Smooth muscle cell (in vitro differentiated cells): ENCODE results near the gene TFAP2A. TPM values are rescaled to one million over a fixed set of nuclear protein-coding genes. Genes with fewer than 3 reads are reported as not detected.

Experiments
- DNase-seq: peaks from one replicate; lab custom pipeline; 2025; ENCODE audit not compliant: unreplicated experiment; lab: John Stamatoyannopoulos, UW
- H2AFZ ChIP-seq: fragments of 200-600 bp; sonication (generic); 2 replicates; pipeline ENCODE4 v1.6.0; 2016; ENCODE audit warnings: antibody characterized with exemption, low read depth, mild to moderate bottlenecking
- H3F3A ChIP-seq: fragments of 200-600 bp; sonication (generic); 2 replicates; pipeline ENCODE4 v1.6.0; 2017; ENCODE audit warnings: antibody characterized with exemption, low read depth
- H3K27ac ChIP-seq: fragments of 200-600 bp; sonication (generic); 2 replicates; pipeline ENCODE4 v1.5.1; 2016; ENCODE audit warnings: low read depth, mild to moderate bottlenecking
- H3K27me3 ChIP-seq: fragments of 200-600 bp; sonication (generic); 2 replicates; pipeline ENCODE4 v1.6.1; 2016; ENCODE audit warnings: low read depth, mild to moderate bottlenecking
- H3K36me3 ChIP-seq: fragments of 200-600 bp; sonication (generic); 2 replicates; pipeline ENCODE4 v1.5.1; 2016; ENCODE audit warnings: low read depth
- H3K4me1 ChIP-seq: fragments of 200-600 bp; sonication (generic); 2 replicates; pipeline ENCODE4 v1.5.1; 2016; ENCODE audit warnings: low read depth
- H3K4me2 ChIP-seq: fragments of 200-600 bp; sonication (generic); 2 replicates; pipeline ENCODE4 v1.6.0; 2016; ENCODE audit warnings: mild to moderate bottlenecking
- H3K4me3 ChIP-seq: fragments of 200-600 bp; sonication (generic); 2 replicates; pipeline ENCODE4 v1.5.1; 2016; ENCODE audit warnings: mild to moderate bottlenecking
- H3K79me2 ChIP-seq: fragments of 200-600 bp; sonication (generic); 2 replicates; pipeline ENCODE4 v1.6.0; 2016; ENCODE audit warnings: low read depth, mild to moderate bottlenecking
- H3K9ac ChIP-seq: fragments of 200-600 bp; sonication (generic); 2 replicates; pipeline ENCODE4 v1.6.0; 2016; ENCODE audit warnings: low read depth
- H3K9me3 ChIP-seq: fragments of 200-600 bp; sonication (generic); replicated peaks from 2 replicates; pipeline ENCODE4 v1.5.1; 2016; ENCODE audit warnings: low read depth
- H4K20me1 ChIP-seq: fragments of 200-600 bp; sonication (generic); 2 replicates; pipeline ENCODE4 v1.6.0; 2016; ENCODE audit warnings: low read depth
- CTCF ChIP-seq: fragments of 200-600 bp; sonication (generic); IDR thresholded peaks from 2 replicates; pipeline ENCODE4 v1.5.1; 2017; ENCODE audit warnings: borderline replicate concordance, mild to moderate bottlenecking, antibody characterized with exemption; ENCODE audit not compliant: insufficient read depth, poor library complexity, severe bottlenecking
- WGBS: methylation state at CpG from one replicate; pipeline ENCODE4 v1.1.7; 2016; ENCODE audit warnings: low lambda C conversion rate; 5-methylcytosine and 5-hydroxymethylcytosine counted together
- polyA plus RNA-seq: library from polyadenylated mRNA; unstranded; fragments of >200 nt; fragmentation: Nextera tagmentation; extraction: Ambion mirVana; gene quantifications from 2 replicates; pipeline ENCODE4 v1.2.1, GENCODE V29; 2016
- total RNA-seq: library from RNA; depleted of rRNA; stranded (reverse); fragments of >200 nt; gene quantifications from 2 replicates; pipeline ENCODE4 v1.2.3, GENCODE V29; 2014

TFAP2A gene
- total RNA-seq: 6.2 and 13.6 TPM in 2 replicates
- polyA plus RNA-seq: 10.1 and 33.9 TPM in 2 replicates

GRCh38 chr6:10414756-10415616 is at the start of gene TFAP2A:
TFAP2A (minus strand) TSS chr6:10415074; CDS start chr6:10414991, 83 bp downstream.
- peaks cover 3% of the 10 kb centered on the region for H4K20me1 ChIP-seq
- peaks cover 98% of the 10 kb centered on the region for H3K27me3 ChIP-seq
- peak within 1 kb of the TSS; percentile 90 for H3K4me3 ChIP-seq
- H3K27ac ChIP-seq: peak within 1 kb of the TSS; percentile 84
- H3K4me1 ChIP-seq: peaks cover 23% of the 10 kb centered on the region
- H3K9ac ChIP-seq: peak within 1 kb of the TSS; percentile 84
- peak within 1 kb of the TSS; percentile 88 for H3K4me2 ChIP-seq
- H3K36me3 ChIP-seq: no peaks in the 10 kb centered on the region
- peaks cover 12% of the 10 kb centered on the region for H3K79me2 ChIP-seq
- WGBS: 1% methylated on average over 46 of the region's 58 CpGs
- no peaks in the 10 kb centered on the region for H3K9me3 ChIP-seq
- no peak for DNase-seq
- H2AFZ ChIP-seq: peak within 1 kb of the TSS; percentile 64
- peak; percentile 15 for TF ChIP-seq CTCF
- H3F3A ChIP-seq: no peaks in the 10 kb centered on the region

- H3K36me3 ChIP-seq: no peaks in the 10 kb centered on the region
- no peaks in the 10 kb centered on the region for H3K9me3 ChIP-seq
- H2AFZ ChIP-seq: no peak overlapping the region
- DNase-seq: no peak
- no peak overlapping the region for H3K4me3 ChIP-seq
- H3K79me2 ChIP-seq: no peaks in the 10 kb centered on the region
- WGBS: 77% methylated on average over 16 of the region's 16 CpGs
- no peaks in the 10 kb centered on the region for H4K20me1 ChIP-seq
- TF ChIP-seq CTCF: no peak
- H3K27me3 ChIP-seq: no peaks in the 10 kb centered on the region
- no peaks in the 10 kb centered on the region for H3F3A ChIP-seq
- H3K4me2 ChIP-seq: no peak overlapping the region
- H3K27ac ChIP-seq: no peak overlapping the region
- H3K9ac ChIP-seq: no peak overlapping the region
- no peaks in the 10 kb centered on the region for H3K4me1 ChIP-seq
Measured at GRCh38 chr6:10463491-10464481, 48.9 kb upstream of the TFAP2A start.

GRCh38 chr6:10463040-10463439 is 48.2 kb upstream of the TFAP2A start:
- Histone ChIP-seq H3K27me3 (no peaks in the 10 kb centered on the region), H4K20me1 (no peaks in the 10 kb centered on the region), H3K4me1 (no peaks in the 10 kb centered on the region), H3K4me3 (no peak overlapping the region), H2AFZ (no peak overlapping the region), H3K9me3 (no peaks in the 10 kb centered on the region), H3K27ac (no peak overlapping the region), H3K4me2 (no peak overlapping the region), H3K9ac (no peak overlapping the region), H3K36me3 (no peaks in the 10 kb centered on the region), H3F3A (no peaks in the 10 kb centered on the region), H3K79me2 (no peaks in the 10 kb centered on the region)
- TF ChIP-seq CTCF: no peak
- DNase-seq: no peak
- WGBS: 87% methylated on average over 12 of the region's 12 CpGs
